H1 (cell line): ENCODE data around the gene LIN28A. TPM values are rescaled to one million over a fixed set of nuclear protein-coding genes. Genes with fewer than 3 reads are reported as not detected.
A peak's percentile ranks its signal among the peaks of the same experiment; 100 is the strongest.
"Not testable (repeated sequence)": the region's sequence is repeated elsewhere in the genome, so short reads cannot be mapped to it uniquely, and the experiment has no call there.

ENCODE experiments used
- CTCF ChIA-PET: fragments of 300-600 bp; sonication (Branson Sonifier 250); formaldehyde crosslinking; loops from one replicate; lab custom pipeline; 2021; ENCODE audit not compliant: partially characterized antibody; lab: Charles Lee
- POLR2A ChIA-PET: fragments of 300-600 bp; sonication (Branson Sonifier 250); formaldehyde crosslinking; loops from one replicate; lab custom pipeline; 2021; ENCODE audit warnings: inconsistent platforms; ENCODE audit not compliant: partially characterized antibody; lab: Charles Lee
- DNase-seq, 2 experiments: peaks; one replicate each; pipeline versions ENCODE4 v3.0.0 to v3.0.0-alpha.2; 2010 to 2022; ENCODE audit warnings: low spot score in 2 of 2, low read depth in 1 of 2, mixed read lengths in 1 of 2
- FAIRE-seq: peaks from 2 replicates; lab custom pipeline; 2011; peaks lifted over from hg19 to GRCh38; lab: Jason Lieb, UNC
- H2AFZ ChIP-seq: 2 replicates; pipeline ENCODE4 v1.8.1; 2012; ENCODE audit warnings: low read length, inconsistent platforms
- H2AK5ac ChIP-seq: 2 replicates; pipeline ENCODE4 v1.6.1; 2013; ENCODE audit warnings: low read depth, low read length
- H2BK120ac ChIP-seq: replicated peaks from 2 replicates; pipeline ENCODE3; 2013; ENCODE audit warnings: low read depth, low read length, inconsistent platforms
- H2BK12ac ChIP-seq: 2 replicates; pipeline ENCODE4 v1.6.1; 2013; ENCODE audit warnings: low read depth, low read length
- H2BK15ac ChIP-seq: 2 replicates; pipeline ENCODE4 v1.6.1; 2013; ENCODE audit warnings: low read length
- H2BK20ac ChIP-seq: 2 replicates; pipeline ENCODE4 v1.6.1; 2013; ENCODE audit warnings: low read length
- H2BK5ac ChIP-seq: 2 replicates; pipeline ENCODE4 v1.6.1; 2013; ENCODE audit warnings: low read depth, low read length
- H3K14ac ChIP-seq: 2 replicates; pipeline ENCODE4 v1.6.1; 2013; ENCODE audit warnings: inconsistent platforms; ENCODE audit not compliant: insufficient read length
- H3K18ac ChIP-seq: 2 replicates; pipeline ENCODE4 v1.6.1; 2013; ENCODE audit warnings: low read length; ENCODE audit errors: extremely low read depth
- H3K23ac ChIP-seq: 2 replicates; pipeline ENCODE4 v1.6.1; 2013; ENCODE audit warnings: inconsistent platforms; ENCODE audit not compliant: insufficient read length
- H3K23me2 ChIP-seq: 2 replicates; pipeline ENCODE4 v1.6.1; 2013; ENCODE audit warnings: low read depth, low read length
- H3K27ac ChIP-seq: 2 replicates; pipeline ENCODE4 v1.6.1; 2011; ENCODE audit warnings: low read depth, low read length, inconsistent platforms
- H3K27me3 ChIP-seq, 4 experiments: replicated peaks in 1 of 4; 1 replicate in 1 of 4; 2 replicates in 3 of 4; pipeline versions ENCODE4 v1.6.1 to v1.8.1; 2011 to 2013; ENCODE audit warnings: low read length in 3 of 4, mild to moderate bottlenecking in 3 of 4, inconsistent platforms in 2 of 4, mixed read lengths in 2 of 4, moderate library complexity in 1 of 4; ENCODE audit not compliant: control insufficient read depth in 3 of 4, insufficient read depth in 3 of 4; ENCODE audit errors: extremely low read depth in 1 of 4
- H3K36me3 ChIP-seq, 4 experiments: 2 replicates each; pipeline versions ENCODE4 v1.6.1 to v1.8.1; 2011 to 2013; ENCODE audit warnings: mild to moderate bottlenecking in 4 of 4, low read length in 3 of 4, moderate library complexity in 2 of 4, control low read depth in 1 of 4, inconsistent platforms in 1 of 4; ENCODE audit not compliant: insufficient read depth in 4 of 4, control insufficient read depth in 2 of 4
- H3K4ac ChIP-seq: replicated peaks from 2 replicates; pipeline ENCODE3; 2013; ENCODE audit warnings: low read length, low read depth, mixed read lengths, inconsistent platforms; ENCODE audit not compliant: insufficient read length
- H3K4me1 ChIP-seq, 4 experiments: replicated peaks in 1 of 4; 1 replicate in 1 of 4; 2 replicates in 3 of 4; pipeline versions ENCODE4 v1.6.1 to v1.8.1; 2011 to 2013; ENCODE audit warnings: low read length in 3 of 4, inconsistent platforms in 2 of 4, mixed read lengths in 1 of 4; ENCODE audit not compliant: insufficient read depth in 4 of 4, control insufficient read depth in 3 of 4
- H3K4me2 ChIP-seq, 2 experiments: 2 replicates each; pipeline versions ENCODE4 v1.6.1 to v1.8.1; 2011 to 2013; ENCODE audit warnings: low read depth in 2 of 2, low read length in 2 of 2, control low read depth in 1 of 2, inconsistent platforms in 1 of 2, mild to moderate bottlenecking in 1 of 2; ENCODE audit not compliant: insufficient read depth in 1 of 2
- H3K4me3 ChIP-seq, 4 experiments: fragments of 200-600, 300-600 bp in 1 of 4; sonication (generic), shearing (Covaris generic), sonication (Bioruptor Twin) in 1 of 4; 2 replicates each; pipeline versions ENCODE4 v1.5.1 to v1.8.1; 2011 to 2016; ENCODE audit warnings: low read length in 4 of 4, low read depth in 3 of 4, control low read depth in 2 of 4, inconsistent platforms in 2 of 4, mild to moderate bottlenecking in 2 of 4, mixed read lengths in 1 of 4, moderate library complexity in 1 of 4; ENCODE audit not compliant: insufficient read depth in 2 of 4; ENCODE audit errors: extremely low read depth in 1 of 4
- H3K56ac ChIP-seq: replicated peaks from 2 replicates; pipeline ENCODE3; 2013; ENCODE audit warnings: low read depth, mild to moderate bottlenecking, mixed read lengths, low read length, inconsistent platforms; ENCODE audit not compliant: insufficient read length
- H3K79me1 ChIP-seq: 2 replicates; pipeline ENCODE4 v1.6.1; 2013; ENCODE audit warnings: low read depth, low read length, control low read depth
- H3K79me2 ChIP-seq, 2 experiments: 2 replicates each; pipeline versions ENCODE4 v1.6.1 to v1.8.1; 2012 to 2013; ENCODE audit warnings: low read length in 2 of 2, mild to moderate bottlenecking in 2 of 2, inconsistent platforms in 1 of 2; ENCODE audit not compliant: insufficient read depth in 2 of 2, control insufficient read depth in 1 of 2
- H3K9ac ChIP-seq, 4 experiments: replicated peaks in 1 of 4; 1 replicate in 1 of 4; 2 replicates in 3 of 4; pipeline versions ENCODE4 v1.6.1 to v1.8.1; 2011 to 2013; ENCODE audit warnings: low read depth in 3 of 4, low read length in 3 of 4, control low read depth in 2 of 4, mild to moderate bottlenecking in 2 of 4, moderate library complexity in 2 of 4, inconsistent platforms in 1 of 4; ENCODE audit errors: extremely low read depth in 1 of 4
- H3K9me3 ChIP-seq, 2 experiments: 2 replicates each; pipeline versions ENCODE4 v1.6.1 to v1.8.1; 2012 to 2013; ENCODE audit warnings: mild to moderate bottlenecking in 2 of 2, moderate library complexity in 2 of 2, control low read depth in 1 of 2, inconsistent platforms in 1 of 2, low read depth in 1 of 2, low read length in 1 of 2, mixed read lengths in 1 of 2; ENCODE audit not compliant: insufficient read depth in 2 of 2
- H4K20me1 ChIP-seq, 2 experiments: replicated peaks in 1 of 2; 2 replicates each; pipeline versions ENCODE3 to v1.8.1; 2011 to 2013; ENCODE audit warnings: inconsistent platforms in 2 of 2, low read length in 2 of 2, mild to moderate bottlenecking in 1 of 2; ENCODE audit not compliant: insufficient read depth in 2 of 2, control insufficient read depth in 1 of 2
- H4K5ac ChIP-seq: 2 replicates; pipeline ENCODE4 v1.6.1; 2013; ENCODE audit warnings: low read length, low read depth, mixed read lengths, inconsistent platforms; ENCODE audit not compliant: insufficient read length
- H4K8ac ChIP-seq: 2 replicates; pipeline ENCODE4 v1.8.0; 2013; ENCODE audit warnings: mild to moderate bottlenecking, moderate library complexity, low read length, inconsistent platforms; ENCODE audit not compliant: insufficient read depth; ENCODE audit errors: extremely low read depth
- H4K91ac ChIP-seq: replicated peaks from 2 replicates; pipeline ENCODE3; 2013; ENCODE audit warnings: low read length, mixed read lengths, inconsistent platforms; ENCODE audit not compliant: insufficient read length
- CREB1 ChIP-seq: IDR thresholded peaks from 2 replicates; pipeline ENCODE4 v1.6.1; 2012; ENCODE audit warnings: inconsistent platforms
- WGBS, 2 experiments: shearing (Covaris generic) in 1 of 2; methylation state at CpG; one replicate each; pipeline versions ENCODE4 v1.1.6 to v1.1.7; 2013 to 2015; ENCODE audit warnings: low lambda C conversion rate in 2 of 2, mixed read lengths in 2 of 2, inconsistent platforms in 1 of 2, low coverage in 1 of 2, missing lambda C conversion rate in 1 of 2; ENCODE audit not compliant: insufficient replicate concordance in 2 of 2, insufficient coverage in 1 of 2, insufficient read length in 1 of 2; ENCODE audit errors: extremely low coverage in 1 of 2, missing lambda C conversion rate in 1 of 2; 5-methylcytosine and 5-hydroxymethylcytosine counted together
- polyA plus RNA-seq, 7 experiments: library from polyadenylated mRNA; depleted of rRNA in 3 of 7; stranded (reverse) in 5 of 7; unstranded in 2 of 7; fragments of >200 nt in 5 of 7; fragments of 200-250 nt in 2 of 7; gene quantifications; 1 replicate in 5 of 7; 2 replicates in 1 of 7; 4 replicates in 1 of 7; pipeline versions ENCODE4 v1.2.1 to v1.2.3, GENCODE V29; 2011 to 2013; ENCODE audit warnings: missing spikeins in 2 of 7, mixed read lengths in 2 of 7
- total RNA-seq: library from RNA; stranded (reverse); fragmentation: NEBNext Ultra II Directional; extraction: Animal tissue kit (Norgen Biotek cat#: 25700); gene quantifications from 2 replicates; pipeline ENCODE4 v1.2.1, GENCODE V29; 2021

Gene LIN28A
- total and polyA plus RNA-seq, 2 of the 8 experiments (the other 6 are each of a cell fraction or from before 2014, with no cell fraction given), result 403 to 1,486 TPM

GRCh38 chr1:26372611-26373010 lies 38.0 kb upstream of the LIN28A start, which contains the start of gene ZNF683:
ZNF683 (minus strand) TSS chr1:26372750; CDS start chr1:26368571, 4,179 bp downstream.
- not testable (repeated sequence) for H2BK20ac ChIP-seq, H4K8ac ChIP-seq, H2BK15ac ChIP-seq, H3K14ac ChIP-seq, H2AK5ac ChIP-seq, H4K20me1 ChIP-seq, FAIRE-seq, H3K36me3 ChIP-seq, H2BK12ac ChIP-seq, DNase-seq, H3K4me2 ChIP-seq, H3K18ac ChIP-seq, H3K9ac ChIP-seq, H2AFZ ChIP-seq, H4K91ac ChIP-seq, H3K4me3 ChIP-seq, H3K4me1 ChIP-seq, H4K5ac ChIP-seq, H3K4ac ChIP-seq, H3K27me3 ChIP-seq, H3K79me2 ChIP-seq, H3K23me2 ChIP-seq, H3K27ac ChIP-seq, H2BK5ac ChIP-seq, H2BK120ac ChIP-seq, H3K79me1 ChIP-seq, H3K9me3 ChIP-seq, H3K56ac ChIP-seq, H3K23ac ChIP-seq
- ChIA-PET CTCF (interaction anchor here (1.2 to 7.9 kb wide), 5 partner anchors 9 to 98 kb away, joined by 3 to 79 read pairs (median 13); no protein-coding TSS in a partner anchor), POLR2A (interaction anchor here (1.3 to 1.6 kb wide), 2 partner anchors 8 to 36 kb away, joined by 4 to 5 read pairs; no protein-coding TSS in a partner anchor)
- 86% methylated on average over 3 of the region's 3 CpGs; no CpG with 5 or more reads in 1 of the 2 experiments for WGBS, 2 experiments
- peak; percentile 48; the same call in 1 of the 2 replicates for TF ChIP-seq CREB1
